ENCODE data around the gene DTYMK. TPM values are rescaled to one million over a fixed set of nuclear protein-coding genes. Genes with fewer than 3 reads are reported as not detected.

DTYMK gene
- total and polyA plus RNA-seq, 2 of the 4 experiments (the other 2 are of a cell fraction): 31.7 to 50.1 TPM

GRCh38 chr2:241680044-241680443 lies 6.6 kb downstream of the DTYMK start (continued):
- TF ChIP-seq MXI1 (IDR thresholded peaks at IDR 0.05; ENCODE audit: borderline replicate concordance, low read depth, low read length) (no peak), FOS (IDR thresholded peaks at IDR 0.05; ENCODE audit: low read depth, low read length) (no peak), RCOR1 (IDR thresholded peaks at IDR 0.05; ENCODE audit: insufficient replicate concordance, low read length) (no peak), CEBPB (IDR thresholded peaks at IDR 0.05; ENCODE audit: low read depth, low read length) (no peak), RAD21 (IDR thresholded peaks at IDR 0.05; ENCODE audit: low read length) (no peak), POLR2A (IDR thresholded peaks at IDR 0.05; ENCODE audit: low read depth, low read length) (no peak)

- H2BK20ac ChIP-seq (ENCODE audit: low read depth, low read length): no peak overlapping the region
- H3K4ac ChIP-seq (ENCODE audit: low read depth, low read length): no peak overlapping the region
- H4K5ac ChIP-seq (ENCODE audit: low read depth, low read length): no peak overlapping the region
- no peaks in the 10 kb centered on the region for H3K27me3 ChIP-seq (ENCODE audit: control insufficient read depth, insufficient read depth, low read length)
- ChIA-PET POLR2A (ENCODE audit: unreplicated experiment) (no interaction called here), CTCF (interaction anchor here (2.1 kb wide), 1 partner anchor 14 kb away, joined by 7 read pairs; no protein-coding TSS in a partner anchor)
- peaks cover 43% of the 10 kb centered on the region for H3K36me3 ChIP-seq (ENCODE audit: control insufficient read depth, insufficient read depth, low read length)
- H2AK9ac ChIP-seq (replicated peaks; ENCODE audit: low read depth, low read length, poor library complexity): no peak overlapping the region
- BruUV-seq (replicated peaks): no TSS peak
- WGBS, 2 experiments (ENCODE audit: extremely low coverage in 2 of 2, insufficient read length in 1 of 2): 100% methylated on average over 6 of the region's 22 CpGs; no CpG with 5 or more reads in 1 of the 2 experiments
- DNase-seq: no peak
- no peak overlapping the region for H4K8ac ChIP-seq (ENCODE audit: low read depth in 2 of 2, low read length in 2 of 2)
- no peak overlapping the region for H3K4me2 ChIP-seq (ENCODE audit: low read depth, low read length)
- dilution Hi-C loops (cut with HindIII; ENCODE audit: low sequenced_read_pairs, unreplicated experiment): no loop called here
- H3K9me3 ChIP-seq (ENCODE audit: control insufficient read depth, insufficient read depth, low read length): no peaks in the 10 kb centered on the region
- H3K79me1 ChIP-seq (ENCODE audit: low read depth in 1 of 2, low read length in 2 of 2): peaks cover 14 to 47% of the 10 kb centered on the region in 2 experiments
- no peak for ATAC-seq (ENCODE audit: low read depth)
- H2BK5ac ChIP-seq (ENCODE audit: low read depth, low read length, poor library complexity, severe bottlenecking): no peak overlapping the region
- no peak overlapping the region for H3K4me3 ChIP-seq (ENCODE audit: insufficient read depth, low read depth, low read length)
- H4K91ac ChIP-seq (ENCODE audit: insufficient read depth, low read depth, low read length): no peak overlapping the region
- no peak overlapping the region for H2AK5ac ChIP-seq (ENCODE audit: low read depth, low read length)
- H3K9me1 ChIP-seq (ENCODE audit: insufficient read depth, low read length): 0 out of 2 replicates have a peak, but pooled peaks cover 3% of the 10 kb centered on the region
- peaks cover 11% of the 10 kb centered on the region for H3K4me1 ChIP-seq (ENCODE audit: control insufficient read depth, insufficient read depth, low read length)
- no peak overlapping the region for H3K23ac ChIP-seq (ENCODE audit: low read depth, low read length)
- H2BK120ac ChIP-seq (ENCODE audit: low read depth, low read length): no peak overlapping the region
- no peak overlapping the region for H3K56ac ChIP-seq (ENCODE audit: extremely low read depth, insufficient read depth, low read length)
- no peak overlapping the region for H3K18ac ChIP-seq (ENCODE audit: low read depth, low read length)
- H3K9ac ChIP-seq (ENCODE audit: low read depth, low read length): no peak overlapping the region
- no peak overlapping the region for H2AFZ ChIP-seq (replicated peaks; ENCODE audit: low read length, poor library complexity)
- H3K14ac ChIP-seq (replicated peaks; ENCODE audit: low read depth, low read length): no peak overlapping the region
- H2BK15ac ChIP-seq (ENCODE audit: low read depth, low read length): no peak overlapping the region
- H3K27ac ChIP-seq (ENCODE audit: insufficient read depth, low read length): no peak overlapping the region
- in situ Hi-C loops (cut with MboI; ENCODE audit: low sequenced_read_pairs): no loop called here
- intact Hi-C loops (cut with micrococcal nuclease): no loop called here
- peaks cover 18% of the 10 kb centered on the region; the same call in 1 of the 2 replicates for H4K20me1 ChIP-seq (ENCODE audit: insufficient read depth, low read length)
- no peak for TF ChIP-seq CEBPB (IDR thresholded peaks at IDR 0.05; ENCODE audit: low read depth, low read length)
- TF ChIP-seq USF2 (IDR thresholded peaks at IDR 0.05; ENCODE audit: low read depth, low read length): no peak
- no peak for TF ChIP-seq CHD1 (IDR thresholded peaks at IDR 0.05; ENCODE audit: low read depth, low read length)
- no peak for TF ChIP-seq SMC3 (IDR thresholded peaks at IDR 0.05; ENCODE audit: low read depth, low read length)
- no peak for TF ChIP-seq POLR2A (IDR thresholded peaks at IDR 0.05; ENCODE audit: low read depth, low read length)
- TF ChIP-seq NFE2L2 (IDR thresholded peaks at IDR 0.05; ENCODE audit: low read depth, low read length): no peak
- no peak for TF ChIP-seq ELK1 (IDR thresholded peaks at IDR 0.05; ENCODE audit: borderline replicate concordance, low read depth, low read length)
- TF ChIP-seq CTCF (conservative IDR thresholded peaks at IDR 0.05; ENCODE audit: low read depth, low read length): no peak
- no peak for TF ChIP-seq MXI1 (IDR thresholded peaks at IDR 0.05; ENCODE audit: borderline replicate concordance, low read depth, low read length)
Measured at GRCh38 chr2:241678784-241679540, 7.7 kb downstream of the DTYMK start.
